ENCODE results near the gene CDS1.

CDS1 gene

GRCh38 chr4:84565951-84566350, 17.0 kb upstream of the CDS1 start:
- no peak for TF ChIP-seq CTCF (IDR thresholded peaks at IDR 0.05; ENCODE audit: extremely low read depth, insufficient read depth, missing control alignments)
- no peak for DNase-seq (ENCODE audit: low spot score)
- in situ Hi-C loops (cut with MboI; ENCODE audit: low pct_unique_long_range_greater_than_20kb, low sequenced_read_pairs, unreplicated experiment) = no loop called here

DNA sequence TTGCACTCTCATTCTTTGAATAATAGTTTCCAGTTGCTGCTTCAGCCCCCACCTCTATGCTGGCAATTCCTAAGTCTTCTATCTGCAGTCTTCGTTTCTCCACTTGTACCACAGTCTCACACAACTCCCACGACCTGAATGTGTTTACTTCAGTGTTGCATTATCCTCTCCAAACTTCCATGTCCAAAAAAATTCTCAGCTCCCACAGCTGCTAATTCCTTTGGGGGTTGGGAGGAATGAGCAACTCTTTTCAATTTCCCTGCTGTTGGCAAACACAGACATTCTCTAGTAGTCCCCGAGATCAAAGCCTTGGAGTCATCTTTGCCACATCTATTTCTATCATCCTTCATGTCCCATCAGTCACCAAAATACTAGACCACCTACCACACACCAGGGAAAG, 14.4 kb upstream of the CDS1 start:
- in situ Hi-C loops (cut with MboI; ENCODE audit: low pct_unique_long_range_greater_than_20kb, low sequenced_read_pairs, unreplicated experiment) = no loop called here
- DNase-seq (ENCODE audit: low spot score) = no peak
- TF ChIP-seq CTCF (IDR thresholded peaks at IDR 0.05; ENCODE audit: extremely low read depth, insufficient read depth, missing control alignments) = no peak

GRCh38 chr4:84569009-84569408, 13.9 kb upstream of the CDS1 start:
- in situ Hi-C loops (cut with MboI; ENCODE audit: low pct_unique_long_range_greater_than_20kb, low sequenced_read_pairs, unreplicated experiment) = no loop called here
- no peak for TF ChIP-seq CTCF (IDR thresholded peaks at IDR 0.05; ENCODE audit: extremely low read depth, insufficient read depth, missing control alignments)
- DNase-seq (ENCODE audit: low spot score) = no peak

- no peak for TF ChIP-seq CTCF (IDR thresholded peaks at IDR 0.05; ENCODE audit: extremely low read depth, insufficient read depth, missing control alignments)
- no peak for DNase-seq (ENCODE audit: low spot score)
- in situ Hi-C loops (cut with MboI; ENCODE audit: low pct_unique_long_range_greater_than_20kb, low sequenced_read_pairs, unreplicated experiment) = no loop called here
Measured at GRCh38 chr4:84573385-84574068, 9.4 kb upstream of the CDS1 start.

GRCh38 chr4:84574069-84574720, 8.7 kb upstream of the CDS1 start:
- no peak for DNase-seq (ENCODE audit: low spot score)
- in situ Hi-C loops (cut with MboI; ENCODE audit: low pct_unique_long_range_greater_than_20kb, low sequenced_read_pairs, unreplicated experiment) = no loop called here
- TF ChIP-seq CTCF (IDR thresholded peaks at IDR 0.05; ENCODE audit: extremely low read depth, insufficient read depth, missing control alignments) = no peak

DNA sequence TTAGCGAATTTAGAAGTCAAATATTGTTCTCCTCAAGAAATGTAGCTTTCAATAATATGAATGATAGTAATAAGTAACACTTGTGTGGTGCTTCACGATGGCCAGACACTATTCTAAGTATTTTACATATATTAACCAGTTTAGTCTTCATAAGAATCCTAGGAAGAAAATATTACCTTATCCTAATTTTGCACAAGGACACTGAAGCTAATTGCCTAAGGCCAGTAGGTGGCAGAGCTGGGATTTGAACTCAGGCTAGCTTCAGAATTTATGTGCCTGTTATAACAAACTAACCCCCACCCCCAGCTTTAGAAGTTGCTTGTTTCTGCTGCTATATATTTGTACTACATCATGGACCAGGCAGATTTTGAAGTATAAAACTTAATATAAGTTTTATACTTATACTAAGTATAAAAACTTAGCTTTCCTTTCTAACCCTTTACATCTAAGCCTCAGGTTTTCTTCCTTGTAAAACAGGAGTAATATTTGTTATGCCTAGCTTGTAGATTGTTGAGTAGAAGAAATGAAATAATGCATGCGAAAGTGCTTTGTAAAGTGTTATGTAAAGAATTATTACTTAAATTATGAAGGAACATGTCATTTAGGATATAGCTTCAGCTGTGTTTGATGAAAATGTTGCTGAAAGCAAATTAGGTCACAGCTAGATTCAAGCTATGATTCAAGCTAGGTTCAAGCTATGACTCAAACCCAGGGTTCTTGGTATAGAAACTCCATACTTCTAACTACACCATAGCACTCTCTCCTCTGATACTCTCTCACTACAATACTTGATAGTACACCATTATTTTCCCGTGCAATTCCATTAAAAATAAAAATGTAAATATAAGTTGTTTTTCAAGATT, 4.2 kb upstream of the CDS1 start:
- in situ Hi-C loops (cut with MboI; ENCODE audit: low pct_unique_long_range_greater_than_20kb, low sequenced_read_pairs, unreplicated experiment) = no loop called here

More for the DNA sequence above, 4.2 kb upstream of the CDS1 start:
- no peak for DNase-seq (ENCODE audit: low spot score)
- no peak for TF ChIP-seq CTCF (IDR thresholded peaks at IDR 0.05; ENCODE audit: extremely low read depth, insufficient read depth, missing control alignments)

Data from GM13977 (cell line).